HL-60 (cell line): ENCODE measurements around the gene ARFGEF3.

Experiments
- DNase-seq, 2 experiments: peaks; one replicate each; pipeline ENCODE4 v3.0.0-alpha.2; 2010 to 2020; ENCODE audit warnings: low read depth in 1 of 2, low spot score in 1 of 2
- H3K27ac ChIP-seq: fragments of 250-450 bp; sonication (Bioruptor Pico); replicated peaks from 2 replicates; pipeline ENCODE4 v1.5.1; 2020; ENCODE audit warnings: mild to moderate bottlenecking, moderate library complexity
- H3K27me3 ChIP-seq: fragments of 250-450 bp; sonication (Bioruptor Pico); 2 replicates; pipeline ENCODE4 v1.5.1; 2021; ENCODE audit warnings: mild to moderate bottlenecking, moderate library complexity; ENCODE audit not compliant: insufficient read depth, poor library complexity, severe bottlenecking
- H3K4me3 ChIP-seq: replicated peaks from 2 replicates; pipeline ENCODE4 v1.5.1; 2011; ENCODE audit warnings: mild to moderate bottlenecking, control low read depth, low read length; ENCODE audit not compliant: insufficient read depth
- GABPA ChIP-seq: IDR thresholded peaks from 2 replicates; pipeline ENCODE4 v1.6.1; 2012; ENCODE audit warnings: low read depth
- POLR2AphosphoS5 ChIP-seq: IDR thresholded peaks from 2 replicates; pipeline ENCODE4 v1.6.1; 2012; ENCODE audit warnings: low read depth
- REST ChIP-seq: IDR thresholded peaks from 2 replicates; pipeline ENCODE4 v1.6.1; 2012; ENCODE audit warnings: low read depth; ENCODE audit not compliant: insufficient replicate concordance
- SPI1 ChIP-seq: IDR thresholded peaks from 2 replicates; pipeline ENCODE4 v1.6.1; 2012; ENCODE audit warnings: low read depth, mild to moderate bottlenecking, borderline replicate concordance
- TF ChIP-seq, protein P1 (sequence below): IDR thresholded peaks from one replicate; pipeline ENCODE4 v1.5.1; 2011; ENCODE audit warnings: low read length, control low read depth, inconsistent platforms; ENCODE audit not compliant: insufficient read depth

Gene ARFGEF3

GRCh38 chr6:138226700-138227315, 65.1 kb downstream of the ARFGEF3 start:
- H3K27ac ChIP-seq, result no peak overlapping the region
- no peak overlapping the region for H3K4me3 ChIP-seq
- no peak for DNase-seq
- H3K27me3 ChIP-seq, result no peaks in the 10 kb centered on the region
- TF ChIP-seq GABPA (no peak), POLR2AphosphoS5 (no peak), REST (no peak), SPI1 (no peak)
- TF ChIP-seq, protein P1, sequence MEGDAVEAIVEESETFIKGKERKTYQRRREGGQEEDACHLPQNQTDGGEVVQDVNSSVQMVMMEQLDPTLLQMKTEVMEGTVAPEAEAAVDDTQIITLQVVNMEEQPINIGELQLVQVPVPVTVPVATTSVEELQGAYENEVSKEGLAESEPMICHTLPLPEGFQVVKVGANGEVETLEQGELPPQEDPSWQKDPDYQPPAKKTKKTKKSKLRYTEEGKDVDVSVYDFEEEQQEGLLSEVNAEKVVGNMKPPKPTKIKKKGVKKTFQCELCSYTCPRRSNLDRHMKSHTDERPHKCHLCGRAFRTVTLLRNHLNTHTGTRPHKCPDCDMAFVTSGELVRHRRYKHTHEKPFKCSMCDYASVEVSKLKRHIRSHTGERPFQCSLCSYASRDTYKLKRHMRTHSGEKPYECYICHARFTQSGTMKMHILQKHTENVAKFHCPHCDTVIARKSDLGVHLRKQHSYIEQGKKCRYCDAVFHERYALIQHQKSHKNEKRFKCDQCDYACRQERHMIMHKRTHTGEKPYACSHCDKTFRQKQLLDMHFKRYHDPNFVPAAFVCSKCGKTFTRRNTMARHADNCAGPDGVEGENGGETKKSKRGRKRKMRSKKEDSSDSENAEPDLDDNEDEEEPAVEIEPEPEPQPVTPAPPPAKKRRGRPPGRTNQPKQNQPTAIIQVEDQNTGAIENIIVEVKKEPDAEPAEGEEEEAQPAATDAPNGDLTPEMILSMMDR, result no peak

DNA sequence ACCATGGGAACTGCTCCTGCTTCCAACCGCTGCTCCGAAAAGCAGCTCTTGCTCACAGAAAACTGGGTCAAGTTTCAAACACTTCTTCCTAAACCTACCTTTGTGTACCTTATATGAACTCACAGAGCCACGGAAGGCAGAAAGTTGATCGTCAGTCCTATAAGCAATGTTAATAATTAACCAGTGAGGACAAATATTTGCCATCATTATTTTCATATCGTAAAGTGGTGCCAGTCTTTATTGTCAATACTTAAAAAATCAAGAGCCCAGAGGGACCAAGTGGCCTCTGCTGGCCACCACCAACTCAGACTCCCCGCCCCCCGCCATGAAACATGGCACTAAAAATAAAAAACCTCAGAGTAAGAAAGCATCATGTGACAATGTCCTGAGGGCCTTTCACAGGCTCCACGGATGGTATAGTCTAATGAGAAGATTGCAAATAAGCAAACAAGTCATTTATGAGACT, 65.6 kb downstream of the ARFGEF3 start:
- no peak overlapping the region for H3K27ac ChIP-seq
- no peak for DNase-seq
- no peak overlapping the region for H3K4me3 ChIP-seq
- H3K27me3 ChIP-seq, result no peaks in the 10 kb centered on the region
- TF ChIP-seq SPI1 (no peak), POLR2AphosphoS5 (no peak), REST (no peak), GABPA (no peak)
- TF ChIP-seq, protein P1, result no peak

DNA sequence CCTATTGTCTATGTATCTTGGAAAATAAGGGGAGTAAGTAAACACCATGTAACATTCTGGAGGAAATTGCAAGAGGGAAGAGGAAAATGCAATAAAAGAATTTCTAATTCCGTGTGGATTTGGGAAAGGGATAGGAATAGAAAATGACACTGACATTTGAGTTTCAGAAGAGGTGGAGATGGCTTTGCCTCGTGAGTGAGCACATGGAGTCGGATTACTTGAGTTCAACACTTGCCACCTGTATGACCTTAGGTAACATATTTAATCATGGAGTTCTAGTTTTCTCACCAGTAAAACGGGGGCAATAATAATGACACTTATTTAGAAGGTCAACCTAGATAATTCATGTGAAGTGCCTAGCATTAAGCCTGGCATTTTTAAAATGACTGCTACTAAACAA, 67.3 kb downstream of the ARFGEF3 start:
- DNase-seq, result no peak
- no peak for TF ChIP-seq GABPA
- no peak for TF ChIP-seq REST
- TF ChIP-seq SPI1, result no peak
- TF ChIP-seq POLR2AphosphoS5, result no peak
- TF ChIP-seq, protein P1, result no peak
- H3K27me3 ChIP-seq, result no peaks in the 10 kb centered on the region
- H3K27ac ChIP-seq, result no peak overlapping the region
- no peak overlapping the region for H3K4me3 ChIP-seq
